PC-3 (cell line): ENCODE data around the gene PPFIA1. TPM values are rescaled to one million over a fixed set of nuclear protein-coding genes. Genes with fewer than 3 reads are reported as not detected.
"Not testable (repeated sequence)": the region's sequence is repeated elsewhere in the genome, so short reads cannot be mapped to it uniquely, and the experiment has no call there.

Source experiments
- ATAC-seq: fragments of 200-7000 bp; cut with Tn5 transposase; 2 replicates; pipeline ENCODE4 v1.9.1; 2020; ENCODE audit warnings: mild to moderate bottlenecking, moderate library complexity
- BruUV-seq: library from RNA; stranded (reverse); fragments of 400-500 nt; replicated peaks from 2 replicates; lab custom pipeline; 2021; lab: Mats Ljungman, UMichigan
- CTCF ChIA-PET: fragments of 300-600 bp; sonication (Branson Sonifier 250); formaldehyde crosslinking; loops from one replicate; lab custom pipeline; 2022; ENCODE audit warnings: antibody characterized with exemption; lab: Charles Lee
- POLR2A ChIA-PET: fragments of 300-600 bp; sonication (Branson Sonifier 250); formaldehyde crosslinking; loops from one replicate; lab custom pipeline; 2022; ENCODE audit warnings: antibody characterized with exemption; ENCODE audit not compliant: unreplicated experiment; lab: Charles Lee
- DNase-seq: peaks from one replicate; pipeline ENCODE4 v3.0.0-alpha.2; 2015
- H2AFZ ChIP-seq: fragments of 300-600 bp; sonication (generic); 2 replicates; pipeline ENCODE4 v1.6.0; 2016; ENCODE audit warnings: antibody characterized with exemption, low read length
- H3F3A ChIP-seq: fragments of 300-600 bp; sonication (generic); one replicate; pipeline ENCODE4 v1.6.0; 2017; ENCODE audit warnings: antibody characterized with exemption, low read length, control low read depth, mild to moderate bottlenecking; ENCODE audit not compliant: unreplicated experiment
- H3K27ac ChIP-seq: fragments of 300-600 bp; sonication (generic); 2 replicates; pipeline ENCODE4 v1.5.1; 2016; ENCODE audit warnings: mild to moderate bottlenecking, low read length
- H3K27me3 ChIP-seq: fragments of 300-600 bp; sonication (generic); 2 replicates; pipeline ENCODE4 v1.6.1; 2016; ENCODE audit warnings: low read length, mixed read lengths
- H3K36me3 ChIP-seq: fragments of 300-600 bp; sonication (generic); 2 replicates; pipeline ENCODE4 v1.6.1; 2016; ENCODE audit warnings: low read depth, mixed run types, low read length, mixed read lengths
- H3K4me1 ChIP-seq: fragments of 300-600 bp; sonication (generic); 2 replicates; pipeline ENCODE4 v1.5.1; 2016; ENCODE audit warnings: low read length; ENCODE audit not compliant: insufficient read depth
- H3K4me2 ChIP-seq: fragments of 300-600 bp; sonication (generic); 2 replicates; pipeline ENCODE4 v1.6.0; 2016; ENCODE audit warnings: low read length
- H3K4me3 ChIP-seq: fragments of 300-600 bp; sonication (generic); 2 replicates; pipeline ENCODE4 v1.5.1; 2016; ENCODE audit warnings: mild to moderate bottlenecking, low read length, mixed read lengths
- H3K79me2 ChIP-seq: fragments of 300-600 bp; sonication (generic); 2 replicates; pipeline ENCODE4 v1.6.1; 2017; ENCODE audit warnings: low read length, mixed read lengths
- H3K9ac ChIP-seq: fragments of 300-600 bp; sonication (generic); 2 replicates; pipeline ENCODE4 v1.6.0; 2016; ENCODE audit warnings: mild to moderate bottlenecking, low read length
- H3K9me2 ChIP-seq: fragments of 300-600 bp; sonication (generic); replicated peaks from 2 replicates; pipeline ENCODE4 v1.6.1; 2016; ENCODE audit warnings: mixed run types, low read length, mixed read lengths
- H3K9me3 ChIP-seq: fragments of 300-600 bp; sonication (generic); 2 replicates; pipeline ENCODE4 v1.6.1; 2016; ENCODE audit warnings: low read length, mixed read lengths
- H4K20me1 ChIP-seq: fragments of 300-600 bp; sonication (generic); 2 replicates; pipeline ENCODE4 v1.6.1; 2016; ENCODE audit warnings: low read length, mixed read lengths
- EZH2 ChIP-seq: fragments of 300-600 bp; sonication (generic); IDR thresholded peaks from one replicate; pipeline ENCODE4 v1.6.1; 2017; ENCODE audit warnings: antibody characterized with exemption, mild to moderate bottlenecking, low read length; ENCODE audit not compliant: unreplicated experiment
- EZH2phosphoT487 ChIP-seq: fragments of 300-600 bp; sonication (generic); IDR thresholded peaks from 2 replicates; pipeline ENCODE4 v1.6.1; 2018; ENCODE audit warnings: mild to moderate bottlenecking, antibody characterized with exemption, low read length, borderline replicate concordance
- intact Hi-C: fragments of 100-400 bp; cut with micrococcal nuclease; formaldehyde crosslinking; loops from 2 replicates; pipeline ENCODE4 v1.9.0; 2023
- total RNA-seq: library from RNA; depleted of rRNA; stranded (reverse); fragments of >200 nt; gene quantifications from 2 replicates; pipeline ENCODE4 v1.2.3, GENCODE V29; 2014
- TF ChIP-seq, protein P1 (sequence below): fragments of 300-600 bp; sonication (generic); conservative IDR thresholded peaks from 2 replicates; pipeline ENCODE4 v1.5.1; 2017; ENCODE audit warnings: antibody characterized with exemption, low read depth, mild to moderate bottlenecking, low read length

The PPFIA1 gene
- total RNA-seq, 1 experiment from 2014 or later: 57.5 TPM

DNA sequence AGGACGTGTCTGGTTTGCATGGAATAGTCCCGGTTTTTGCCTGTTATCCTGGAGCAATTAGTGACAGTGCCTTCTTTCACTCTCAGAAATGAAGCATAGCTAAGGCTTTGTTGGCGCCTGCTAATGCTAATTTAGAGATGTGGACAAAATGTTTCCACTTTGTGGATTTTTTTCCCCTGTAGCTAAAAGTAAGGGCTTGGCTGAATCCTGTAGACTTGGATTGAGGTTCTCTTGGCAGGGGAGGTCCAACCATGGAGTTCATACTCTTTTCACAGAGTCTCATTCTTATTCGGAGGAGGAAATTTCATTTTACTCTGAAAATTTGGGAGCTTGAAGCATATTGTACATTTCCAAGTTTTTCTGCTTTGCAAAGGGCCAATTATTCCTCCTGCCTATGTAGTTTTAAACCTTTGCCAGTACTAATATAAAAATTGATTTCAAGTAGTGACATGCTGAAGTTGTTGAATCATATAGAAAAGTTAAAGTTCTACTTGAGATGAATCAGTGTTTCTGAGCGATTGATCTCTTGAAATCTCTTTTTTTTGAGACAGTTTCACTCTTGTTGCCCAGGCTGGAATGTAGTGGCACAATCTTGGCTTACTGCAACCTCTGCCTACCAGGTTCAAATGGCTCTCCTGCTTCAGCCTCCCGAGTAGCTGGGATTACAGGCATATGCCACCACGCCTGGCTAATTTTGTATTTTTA, 20.0 kb downstream of the PPFIA1 start:
- POLR2A ChIA-PET: no interaction called here

GRCh38 chr11:70292166-70292565, 21.7 kb downstream of the PPFIA1 start:
- no peak overlapping the region for H3K4me2 ChIP-seq
- no TSS peak for BruUV-seq
- H3K9me3 ChIP-seq: no peaks in the 10 kb centered on the region
- H3K27ac ChIP-seq: no peak overlapping the region
- H3K27me3 ChIP-seq: no peaks in the 10 kb centered on the region
- no peaks in the 10 kb centered on the region for H3K9me2 ChIP-seq
- no peak overlapping the region for H3K9ac ChIP-seq
- ATAC-seq (no peak), DNase-seq (no peak)
- peaks cover 5% of the 10 kb centered on the region for H3F3A ChIP-seq
- ChIA-PET POLR2A (no interaction called here), CTCF (no interaction called here)
- H4K20me1 ChIP-seq: no peaks in the 10 kb centered on the region
- intact Hi-C loops: no loop called here
- no peak overlapping the region for H2AFZ ChIP-seq
- peaks cover 42% of the 10 kb centered on the region for H3K79me2 ChIP-seq
- H3K4me1 ChIP-seq: peaks cover 5% of the 10 kb centered on the region
- TF ChIP-seq EZH2phosphoT487: no peak
- TF ChIP-seq EZH2: no peak
- TF ChIP-seq, protein P1, sequence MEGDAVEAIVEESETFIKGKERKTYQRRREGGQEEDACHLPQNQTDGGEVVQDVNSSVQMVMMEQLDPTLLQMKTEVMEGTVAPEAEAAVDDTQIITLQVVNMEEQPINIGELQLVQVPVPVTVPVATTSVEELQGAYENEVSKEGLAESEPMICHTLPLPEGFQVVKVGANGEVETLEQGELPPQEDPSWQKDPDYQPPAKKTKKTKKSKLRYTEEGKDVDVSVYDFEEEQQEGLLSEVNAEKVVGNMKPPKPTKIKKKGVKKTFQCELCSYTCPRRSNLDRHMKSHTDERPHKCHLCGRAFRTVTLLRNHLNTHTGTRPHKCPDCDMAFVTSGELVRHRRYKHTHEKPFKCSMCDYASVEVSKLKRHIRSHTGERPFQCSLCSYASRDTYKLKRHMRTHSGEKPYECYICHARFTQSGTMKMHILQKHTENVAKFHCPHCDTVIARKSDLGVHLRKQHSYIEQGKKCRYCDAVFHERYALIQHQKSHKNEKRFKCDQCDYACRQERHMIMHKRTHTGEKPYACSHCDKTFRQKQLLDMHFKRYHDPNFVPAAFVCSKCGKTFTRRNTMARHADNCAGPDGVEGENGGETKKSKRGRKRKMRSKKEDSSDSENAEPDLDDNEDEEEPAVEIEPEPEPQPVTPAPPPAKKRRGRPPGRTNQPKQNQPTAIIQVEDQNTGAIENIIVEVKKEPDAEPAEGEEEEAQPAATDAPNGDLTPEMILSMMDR: no peak
- H3K4me3 ChIP-seq: no peak overlapping the region
- peaks cover 41% of the 10 kb centered on the region for H3K36me3 ChIP-seq

More for the DNA sequence above, 20.0 kb downstream of the PPFIA1 start:
- H3K4me2 ChIP-seq: no peak overlapping the region
- H3K9me2 ChIP-seq: no peaks in the 10 kb centered on the region
- no peak overlapping the region for H3K27ac ChIP-seq
- no peaks in the 10 kb centered on the region for H3K27me3 ChIP-seq
- peaks cover 48% of the 10 kb centered on the region for H3K36me3 ChIP-seq
- H4K20me1 ChIP-seq: no peaks in the 10 kb centered on the region
- DNase-seq (no peak), ATAC-seq (no peak)
- H3F3A ChIP-seq: no peaks in the 10 kb centered on the region
- CTCF ChIA-PET: no interaction called here
- no peaks in the 10 kb centered on the region for H3K9me3 ChIP-seq
- TF ChIP-seq, protein P1: no peak
- no peak for TF ChIP-seq EZH2
- TF ChIP-seq EZH2phosphoT487: no peak
- no peak overlapping the region for H3K9ac ChIP-seq
- H2AFZ ChIP-seq: no peak overlapping the region
- H3K4me1 ChIP-seq: no peaks in the 10 kb centered on the region
- H3K79me2 ChIP-seq: peaks cover 42% of the 10 kb centered on the region
- intact Hi-C loops: no loop called here
- no peak overlapping the region for H3K4me3 ChIP-seq
- no TSS peak for BruUV-seq

DNA sequence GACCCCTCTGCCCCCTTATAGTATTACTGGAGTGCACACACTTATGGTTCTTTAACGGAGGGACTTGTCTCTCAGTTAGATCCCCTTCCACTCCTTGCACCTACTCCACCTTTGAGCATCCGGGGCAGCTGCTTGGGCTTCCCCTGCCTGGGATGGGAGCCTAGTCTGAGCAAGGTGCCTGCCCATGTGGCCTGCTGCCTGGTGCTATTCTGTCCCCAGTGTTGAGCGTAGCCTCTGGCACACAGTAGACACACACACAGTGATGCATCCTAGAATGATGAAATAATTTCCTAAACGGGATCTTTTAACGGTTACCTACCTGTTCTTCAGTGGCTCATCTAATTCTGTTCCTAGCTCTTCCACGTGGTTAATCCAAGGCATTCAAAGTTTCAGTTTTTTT, 22.4 kb downstream of the PPFIA1 start:
- BruUV-seq: no TSS peak
- no peak for TF ChIP-seq EZH2
- no peak for TF ChIP-seq EZH2phosphoT487
- TF ChIP-seq, protein P1: no peak
- Histone ChIP-seq H3K9ac (no peak overlapping the region), H3K9me3 (no peaks in the 10 kb centered on the region), H3K36me3 (peaks cover 36% of the 10 kb centered on the region), H3K27me3 (no peaks in the 10 kb centered on the region), H3K4me3 (no peak overlapping the region), H3K79me2 (peaks cover 46% of the 10 kb centered on the region), H3K27ac (no peak overlapping the region), H4K20me1 (no peaks in the 10 kb centered on the region), H2AFZ (no peak overlapping the region), H3K4me2 (no peak overlapping the region), H3K4me1 (peaks cover 12% of the 10 kb centered on the region), H3K9me2 (no peaks in the 10 kb centered on the region), H3F3A (peaks cover 6% of the 10 kb centered on the region)
- CTCF ChIA-PET: no interaction called here
- POLR2A ChIA-PET: no interaction called here
- no peak for ATAC-seq
- DNase-seq: no peak
- intact Hi-C loops: no loop called here

GRCh38 chr11:70295166-70295565, 24.7 kb downstream of the PPFIA1 start:
- H3K4me3 ChIP-seq, H3K27me3 ChIP-seq, BruUV-seq, POLR2A ChIA-PET, H4K20me1 ChIP-seq, H3K27ac ChIP-seq, H3K9me3 ChIP-seq, ATAC-seq, H3F3A ChIP-seq, CTCF ChIA-PET, intact Hi-C loops, H3K4me2 ChIP-seq, H3K9ac ChIP-seq, H2AFZ ChIP-seq, DNase-seq, H3K9me2 ChIP-seq: not testable (repeated sequence)
- peaks cover 36% of the 10 kb centered on the region for H3K36me3 ChIP-seq
- peaks cover 25% of the 10 kb centered on the region for H3K4me1 ChIP-seq
- peaks cover 58% of the 10 kb centered on the region for H3K79me2 ChIP-seq
